Peyer's patch (tissue), 4 donors: ENCODE data around the gene NECAB2.

Source experiments
- POLR2A ChIP-seq, 2 donors: fragments of 450-650 bp; IDR thresholded peaks; one replicate each; pipeline ENCODE4 v1.5.1; 2017; ENCODE audit warnings: antibody characterized with exemption in 2 of 2, mild to moderate bottlenecking in 2 of 2, moderate library complexity in 2 of 2
- TF ChIP-seq, protein P1 (sequence below), 6 experiments: fragments of 450-650 bp in 4 of 6; fragments of 200-600 bp in 2 of 6; sonication (generic) in 1 of 6; IDR thresholded peaks; one replicate each; pipeline ENCODE4 v1.5.1; 2017 to 2019; ENCODE audit warnings: antibody characterized with exemption in 6 of 6, mild to moderate bottlenecking in 3 of 6, moderate library complexity in 1 of 6

DNA sequence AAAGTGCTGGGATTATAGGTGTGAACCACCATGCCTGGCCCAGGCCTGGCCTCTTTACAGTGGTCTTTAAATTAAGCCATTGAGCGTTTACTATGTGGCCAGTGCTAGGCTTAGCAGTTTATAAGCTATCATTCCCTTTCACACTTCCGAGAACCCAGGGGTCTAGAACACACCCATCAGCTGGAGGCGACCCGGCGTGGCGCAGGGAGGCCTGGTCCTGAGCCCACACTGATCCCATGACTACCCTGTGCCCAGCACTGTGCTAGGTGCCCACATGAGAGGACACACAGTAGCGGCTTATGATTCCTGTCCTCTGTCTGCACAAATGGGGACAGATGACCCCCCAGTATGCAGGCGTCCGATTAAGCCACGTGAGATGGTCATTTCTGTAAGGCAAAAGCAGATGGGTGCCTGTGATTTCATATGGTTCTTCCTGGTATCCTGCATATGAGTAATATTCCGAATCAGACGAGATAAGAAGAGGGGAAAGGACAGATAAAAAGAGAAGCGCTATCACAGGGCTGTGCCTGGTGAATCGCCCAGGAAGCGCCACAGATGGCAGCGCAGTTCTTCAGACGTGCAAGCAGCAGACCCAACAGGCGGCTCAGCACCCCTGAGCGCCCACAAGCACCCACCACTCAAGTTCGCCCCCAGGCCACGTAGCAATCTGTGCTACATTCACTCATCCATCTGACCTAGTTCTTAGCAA lies 9.8 kb upstream of the NECAB2 start:
- TF ChIP-seq, protein P1, sequence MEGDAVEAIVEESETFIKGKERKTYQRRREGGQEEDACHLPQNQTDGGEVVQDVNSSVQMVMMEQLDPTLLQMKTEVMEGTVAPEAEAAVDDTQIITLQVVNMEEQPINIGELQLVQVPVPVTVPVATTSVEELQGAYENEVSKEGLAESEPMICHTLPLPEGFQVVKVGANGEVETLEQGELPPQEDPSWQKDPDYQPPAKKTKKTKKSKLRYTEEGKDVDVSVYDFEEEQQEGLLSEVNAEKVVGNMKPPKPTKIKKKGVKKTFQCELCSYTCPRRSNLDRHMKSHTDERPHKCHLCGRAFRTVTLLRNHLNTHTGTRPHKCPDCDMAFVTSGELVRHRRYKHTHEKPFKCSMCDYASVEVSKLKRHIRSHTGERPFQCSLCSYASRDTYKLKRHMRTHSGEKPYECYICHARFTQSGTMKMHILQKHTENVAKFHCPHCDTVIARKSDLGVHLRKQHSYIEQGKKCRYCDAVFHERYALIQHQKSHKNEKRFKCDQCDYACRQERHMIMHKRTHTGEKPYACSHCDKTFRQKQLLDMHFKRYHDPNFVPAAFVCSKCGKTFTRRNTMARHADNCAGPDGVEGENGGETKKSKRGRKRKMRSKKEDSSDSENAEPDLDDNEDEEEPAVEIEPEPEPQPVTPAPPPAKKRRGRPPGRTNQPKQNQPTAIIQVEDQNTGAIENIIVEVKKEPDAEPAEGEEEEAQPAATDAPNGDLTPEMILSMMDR (IDR thresholded peaks at IDR 0.05), result no peak
- TF ChIP-seq POLR2A (IDR thresholded peaks at IDR 0.05), result no peak
